Esophagus squamous epithelium (tissue), 4 donors: ENCODE measurements around the gene CALM1.

ENCODE experiments used
- CTCF ChIP-seq, 6 experiments: fragments of 450-650 bp in 4 of 6; fragments of 200-600 bp in 2 of 6; sonication (generic) in 2 of 6; IDR thresholded peaks; one replicate each; pipeline ENCODE4 v1.5.1; 2016 to 2019; ENCODE audit warnings: antibody characterized with exemption in 6 of 6, mild to moderate bottlenecking in 4 of 6, moderate library complexity in 4 of 6
- POLR2A ChIP-seq, 4 donors: fragments of 450-650 bp; IDR thresholded peaks; one replicate each; pipeline ENCODE4 v1.6.1; 2017; ENCODE audit warnings: antibody characterized with exemption in 4 of 4, mild to moderate bottlenecking in 4 of 4, moderate library complexity in 3 of 4

GRCh38 chr14:90426663-90427062 is 29.8 kb downstream of the CALM1 start:
- TF ChIP-seq CTCF (IDR thresholded peaks at IDR 0.05) (no peak), POLR2A (IDR thresholded peaks at IDR 0.05) (no peak)
